A549 (cell line): ENCODE measurements around the gene MMP17. TPM values are rescaled to one million over a fixed set of nuclear protein-coding genes. Genes with fewer than 3 reads are reported as not detected.
A peak's percentile ranks its signal among the peaks of the same experiment; 100 is the strongest.

Experiments used
- ATAC-seq, 2 experiments: fragments of 200-7000 bp in 1 of 2; fragments of >200 bp in 1 of 2; cut with Nextera tagmentation in 1 of 2; cut with Tn5 transposase in 1 of 2; 3 replicates each; pipeline versions ENCODE4 v1.8.0 to v1.9.1; 2018 to 2020; ENCODE audit warnings: mild to moderate bottlenecking in 1 of 2, moderate library complexity in 1 of 2
- CTCF ChIA-PET: fragments of 300-600 bp; sonication (Branson Sonifier 250); formaldehyde crosslinking; extraction: SDS; loops from one replicate; lab custom pipeline; 2021; ENCODE audit warnings: antibody characterized with exemption, inconsistent platforms; lab: Yijun Ruan, JAX
- POLR2A ChIA-PET: fragments of 350-600 bp; formaldehyde crosslinking; extraction: SDS; loops from one replicate; lab custom pipeline; 2021; ENCODE audit warnings: antibody characterized with exemption, inconsistent platforms; lab: Yijun Ruan, JAX
- DNase-seq, 2 experiments: peaks; one replicate each; pipeline versions ENCODE4 v3.0.0 to v3.0.0-alpha.2; 2011 to 2016; ENCODE audit warnings: low read depth in 1 of 2, low spot score in 1 of 2
- FAIRE-seq: peaks from 2 replicates; lab custom pipeline; 2011; peaks lifted over from hg19 to GRCh38; lab: Jason Lieb, UNC
- H3K27ac ChIP-seq, 2 experiments: fragments of >200 bp; sonication (Bioruptor Twin); formaldehyde crosslinking; 3 replicates each; pipeline ENCODE4 v1.5.1; 2016 to 2017
- H3K4me1 ChIP-seq: fragments of >200 bp; sonication (Bioruptor Twin); formaldehyde crosslinking; 3 replicates; pipeline ENCODE4 v1.6.1; 2016
- H3K4me2 ChIP-seq: fragments of >200 bp; sonication (Bioruptor Twin); formaldehyde crosslinking; 3 replicates; pipeline ENCODE4 v1.6.1; 2016
- H3K4me3 ChIP-seq: fragments of >200 bp; sonication (Bioruptor Twin); formaldehyde crosslinking; 3 replicates; pipeline ENCODE4 v1.5.1; 2016
- H3K9me3 ChIP-seq: fragments of >200 bp; sonication (Bioruptor Twin); formaldehyde crosslinking; 3 replicates; pipeline ENCODE4 v1.6.1; 2016
- ATOH8 ChIP-seq: fragments of 250-450 bp; sonication (Bioruptor Pico); IDR thresholded peaks from 2 replicates; pipeline ENCODE4 v1.5.0; 2020; ENCODE audit warnings: low read depth, mild to moderate bottlenecking, moderate library complexity
- BCL3 ChIP-seq: fragments of >200 bp; sonication (Bioruptor Twin); formaldehyde crosslinking; IDR thresholded peaks from 3 replicates; pipeline ENCODE4 v1.6.1; 2016
- CBX2 ChIP-seq: fragments of 200-600 bp; sonication (generic); IDR thresholded peaks from 2 replicates; pipeline ENCODE4 v1.6.1; 2016; ENCODE audit warnings: low read depth, mild to moderate bottlenecking, borderline replicate concordance
- E2F6 ChIP-seq: IDR thresholded peaks from 2 replicates; pipeline ENCODE4 v1.6.1; 2012; ENCODE audit warnings: low read depth, borderline replicate concordance
- FOSB ChIP-seq: fragments of 250-450 bp; sonication (Bioruptor Pico); IDR thresholded peaks from 2 replicates; pipeline ENCODE4 v1.5.0; 2020; ENCODE audit warnings: mild to moderate bottlenecking, moderate library complexity
- FOSL2 ChIP-seq, 2 experiments: fragments of 450-650 bp in 1 of 2; fragments of >200 bp in 1 of 2; sonication (Bioruptor Twin) in 1 of 2; formaldehyde crosslinking; IDR thresholded peaks; 2 replicates each; pipeline versions ENCODE4 v1.5.0 to v1.6.1; 2016 to 2020; ENCODE audit warnings: mild to moderate bottlenecking in 1 of 2, moderate library complexity in 1 of 2
- HMGXB4 ChIP-seq: fragments of 250-450 bp; sonication (Bioruptor Pico); IDR thresholded peaks from 2 replicates; pipeline ENCODE4 v1.5.0; 2021; ENCODE audit warnings: mild to moderate bottlenecking, moderate library complexity, borderline replicate concordance
- JUN ChIP-seq, 2 experiments: fragments of >200 bp; sonication (Bioruptor Twin); formaldehyde crosslinking; IDR thresholded peaks; 2 replicates in 1 of 2; 3 replicates in 1 of 2; pipeline ENCODE4 v1.6.1; 2016 to 2017
- KDM5A ChIP-seq: fragments of 200-600 bp; sonication (generic); IDR thresholded peaks from 2 replicates; pipeline ENCODE4 v1.6.1; 2016; ENCODE audit warnings: antibody characterized with exemption, mild to moderate bottlenecking
- MAZ ChIP-seq: fragments of 150-350 bp; IDR thresholded peaks from 2 replicates; pipeline ENCODE4 v1.6.1; 2014; ENCODE audit warnings: antibody characterized with exemption, low read depth, low read length, borderline replicate concordance
- NR3C1 ChIP-seq: fragments of >200 bp; sonication (Bioruptor Twin); formaldehyde crosslinking; IDR thresholded peaks from 3 replicates; pipeline ENCODE4 v1.6.1; 2017
- PHF8 ChIP-seq: fragments of 200-600 bp; sonication (generic); IDR thresholded peaks from 2 replicates; pipeline ENCODE4 v1.6.1; 2016; ENCODE audit warnings: low read depth, mild to moderate bottlenecking, antibody characterized with exemption, moderate library complexity, borderline replicate concordance
- POLR2A ChIP-seq: IDR thresholded peaks from 2 replicates; pipeline ENCODE4 v1.6.1; 2012; ENCODE audit warnings: mild to moderate bottlenecking, low read length
- RAD21 ChIP-seq, 2 experiments: fragments of >200 bp in 1 of 2; sonication (Bioruptor Twin) in 1 of 2; formaldehyde crosslinking in 1 of 2; IDR thresholded peaks in 1 of 2; conservative IDR thresholded peaks in 1 of 2; 2 replicates in 1 of 2; 3 replicates in 1 of 2; pipeline ENCODE4 v1.6.1; 2012 to 2018; ENCODE audit warnings: inconsistent platforms in 1 of 2
- RARB ChIP-seq: fragments of 250-450 bp; sonication (Bioruptor Pico); IDR thresholded peaks from 2 replicates; pipeline ENCODE4 v1.8.0; 2021; ENCODE audit warnings: mild to moderate bottlenecking, moderate library complexity
- RCOR1 ChIP-seq: fragments of 150-350 bp; IDR thresholded peaks from 2 replicates; pipeline ENCODE4 v1.6.1; 2014; ENCODE audit warnings: antibody characterized with exemption, low read length, low read depth
- REST ChIP-seq: fragments of 200-600 bp; sonication (generic); IDR thresholded peaks from 2 replicates; pipeline ENCODE4 v1.6.1; 2016; ENCODE audit warnings: antibody characterized with exemption, mild to moderate bottlenecking, moderate library complexity
- RFX5 ChIP-seq: fragments of 450-650 bp; IDR thresholded peaks from 2 replicates; pipeline ENCODE4 v1.7.1; 2014; ENCODE audit warnings: antibody characterized with exemption, mild to moderate bottlenecking, moderate library complexity
- USF2 ChIP-seq: fragments of 450-650 bp; IDR thresholded peaks from 2 replicates; pipeline ENCODE4 v1.6.1; 2014; ENCODE audit warnings: antibody characterized with exemption
- ZSCAN20 ChIP-seq: fragments of 250-450 bp; sonication (Bioruptor Pico); IDR thresholded peaks from 2 replicates; pipeline ENCODE4 v1.8.0; 2022; ENCODE audit warnings: mild to moderate bottlenecking, moderate library complexity
- WGBS: methylation state at CpG from one replicate; pipeline ENCODE4 v1.1.6; 2017; ENCODE audit errors: missing lambda C conversion rate; 5-methylcytosine and 5-hydroxymethylcytosine counted together
- polyA plus RNA-seq, 4 experiments: library from polyadenylated mRNA; depleted of rRNA in 3 of 4; stranded (reverse); fragments of >200 nt; fragmentation: RNase III in 1 of 4; extraction: RNeasy Plus Mini Kit Qiagen cat#74134 plus additional on column Dnase treatment in 1 of 4; gene quantifications; 2 replicates in 3 of 4; 3 replicates in 1 of 4; pipeline ENCODE4 v1.2.3, GENCODE V29; 2011 to 2017

MMP17 gene
- polyA plus RNA-seq, 2 of the 4 experiments (the other 2 are of a cell fraction), result 6.2 to 7.9 TPM

- ChIA-PET CTCF (no interaction called here), POLR2A (no interaction called here)
- no peak for DNase-seq
- no peaks in the 10 kb centered on the region for H3K9me3 ChIP-seq
- peaks cover 20% of the 10 kb centered on the region for H3K4me1 ChIP-seq
- no peak for FAIRE-seq
- H3K27ac ChIP-seq, result peak overlapping the region; percentile 98 to 99
- TF ChIP-seq MAZ, result no peak
- no peak for TF ChIP-seq JUN (IDR thresholded peaks at IDR 0.05)
- TF ChIP-seq RAD21 (conservative IDR thresholded peaks at IDR 0.05 in 1 of 2, IDR thresholded peaks at IDR 0.05 in 1 of 2), result no peak
- no peak for TF ChIP-seq RFX5
- no peak for TF ChIP-seq ATOH8 (CRISPR knock-in tag)
- no peak for TF ChIP-seq REST
- no peak for TF ChIP-seq NR3C1
- no peak for TF ChIP-seq E2F6
- no peak for TF ChIP-seq FOSB (CRISPR knock-in tag)
- TF ChIP-seq BCL3, result no peak
- TF ChIP-seq CBX2, result no peak
- TF ChIP-seq RARB (CRISPR knock-in tag), result no peak
- peak overlapping the region; percentile 93; the same call in 1 of the 3 replicates for H3K4me3 ChIP-seq
- H3K4me2 ChIP-seq, result peak overlapping the region; percentile 50
- no peak; a peak in 1 of 6 replicates for ATAC-seq
- 76% methylated on average over 15 of the region's 19 CpGs for WGBS
Observed at GRCh38 chr12:131893605-131894312, 65.6 kb downstream of the MMP17 start.

- 1% methylated on average over 8 of the region's 64 CpGs for WGBS
Observed at GRCh38 chr12:131894313-131894860, 66.2 kb downstream of the MMP17 start, which contains the start of gene ULK1. Gene ULK1 (plus strand): TSS chr12:131894622. CDS start chr12:131895002, 380 bp downstream.

More at GRCh38 chr12:131894313-131894860, 66.2 kb downstream of the MMP17 start, which contains the start of gene ULK1:
- DNase-seq, result peak; percentile 90 to 96
- Histone ChIP-seq H3K4me2 (peak within 1 kb of the TSS; percentile 100), H3K9me3 (no peaks in the 10 kb centered on the region), H3K27ac (peak within 1 kb of the TSS; percentile 98 to 99), H3K4me3 (peak within 1 kb of the TSS; percentile 93), H3K4me1 (peaks cover 20% of the 10 kb centered on the region)
- no peak for FAIRE-seq
- peak; percentile 63 for TF ChIP-seq POLR2A
- TF ChIP-seq HMGXB4 (CRISPR knock-in tag), result no peak
- no peak for TF ChIP-seq FOSL2 (IDR thresholded peaks at IDR 0.05)
- no peak for TF ChIP-seq FOSL2 (CRISPR knock-in tag; IDR thresholded peaks at IDR 0.05)
- TF ChIP-seq USF2, result no peak
- peak; percentile 55; the same call in 1 of the 2 replicates for TF ChIP-seq PHF8
- TF ChIP-seq BCL3, result peak; percentile 67; the same call in 1 of the 3 replicates
- TF ChIP-seq RCOR1, result no peak
- TF ChIP-seq KDM5A, result no peak
- peak; percentile 20 to 79; a peak in 2 of 5 replicates for TF ChIP-seq JUN (IDR thresholded peaks at IDR 0.05)
- no peak for TF ChIP-seq ZSCAN20
- CTCF ChIA-PET, result no interaction called here
- ATAC-seq, result peak; percentile 64 to 73
- POLR2A ChIA-PET, result no interaction called here
